AG20443 (cell line): ENCODE measurements around the gene FRAS1.
"Not testable (repeated sequence)": the region's sequence is repeated elsewhere in the genome, so short reads cannot be mapped to it uniquely, and the experiment has no call there.

Experiments
- DNase-seq: peaks from one replicate; pipeline ENCODE4 v3.0.0; 2012; ENCODE audit warnings: low spot score, mixed read lengths

Gene FRAS1

DNA sequence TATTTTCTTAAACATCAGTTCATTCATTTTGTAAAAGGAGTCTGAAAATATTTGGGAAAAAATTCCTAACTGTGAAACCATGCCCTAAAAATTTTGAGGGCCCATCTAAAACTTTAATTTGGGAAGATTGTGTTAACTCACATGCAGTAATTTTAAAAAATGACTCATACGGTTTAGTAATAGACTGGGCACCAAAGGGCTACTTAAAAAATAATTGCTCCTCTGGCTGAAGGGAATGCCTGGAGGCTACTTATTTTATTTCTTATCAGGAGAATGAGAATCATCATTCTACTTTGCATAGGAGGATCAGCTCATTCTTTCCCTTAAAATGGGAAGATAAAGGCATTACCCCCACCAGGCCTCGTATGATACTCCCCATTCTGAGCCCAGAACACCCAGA is 271.5 kb downstream of the FRAS1 start:
- DNase-seq: not testable (repeated sequence)

DNA sequence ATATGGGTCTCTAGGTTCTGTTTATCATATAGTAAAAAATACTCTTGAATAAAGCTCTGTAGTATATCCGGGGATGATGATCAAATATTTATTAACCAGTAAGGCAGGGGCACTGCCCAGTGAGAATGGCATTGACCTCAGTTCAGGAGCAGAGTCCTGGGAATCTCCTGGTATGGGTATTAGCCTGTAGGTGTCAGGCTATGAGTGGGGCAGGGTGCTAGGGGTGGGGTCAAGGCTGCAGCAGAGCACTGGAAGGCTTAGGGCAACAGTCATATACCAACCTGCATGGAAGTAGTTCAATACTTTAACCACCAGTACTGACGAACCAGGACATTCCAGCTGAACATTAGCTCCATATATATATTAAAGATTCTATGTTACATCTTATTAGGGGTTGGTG is 274.1 kb downstream of the FRAS1 start:
- no peak for DNase-seq

DNA sequence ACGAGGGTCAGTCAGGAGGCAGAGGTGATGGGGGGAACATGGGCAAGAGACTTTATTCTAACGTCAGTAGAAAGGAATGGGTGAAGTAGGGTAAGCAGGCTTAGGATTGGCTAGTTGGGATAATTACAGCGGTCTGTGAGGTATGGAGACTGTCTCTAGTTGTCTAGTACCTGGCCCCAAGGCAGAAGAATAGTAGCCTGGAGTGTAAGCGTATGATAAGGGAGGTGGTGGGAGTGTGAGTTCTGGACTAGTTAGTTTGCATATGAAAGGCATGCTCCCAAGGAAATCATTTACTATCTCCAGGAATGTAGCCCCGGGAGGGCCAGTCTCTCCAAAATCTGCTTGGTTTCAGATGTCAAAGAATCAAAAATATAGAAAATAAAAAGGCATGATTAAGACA is 274.8 kb downstream of the FRAS1 start:
- DNase-seq: no peak

DNA sequence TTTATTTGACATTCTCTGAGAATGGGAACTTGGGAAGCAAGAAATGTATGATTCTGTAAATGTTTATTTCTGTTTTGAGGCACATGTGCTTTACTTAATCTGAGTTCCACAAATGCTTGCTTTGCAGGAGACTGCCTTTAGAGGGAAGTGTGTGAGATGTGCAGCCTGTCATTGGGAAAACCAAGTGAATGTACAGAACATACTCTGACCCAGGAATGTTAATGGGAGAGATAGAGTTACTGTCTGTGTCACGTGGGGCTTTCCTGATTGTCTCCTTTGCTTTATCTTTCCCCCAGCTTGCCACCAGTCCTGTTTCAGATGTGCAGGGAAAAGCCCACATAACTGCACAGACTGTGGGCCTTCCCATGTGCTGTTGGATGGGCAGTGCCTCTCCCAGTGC is 275.9 kb downstream of the FRAS1 start:
- DNase-seq: no peak

DNA sequence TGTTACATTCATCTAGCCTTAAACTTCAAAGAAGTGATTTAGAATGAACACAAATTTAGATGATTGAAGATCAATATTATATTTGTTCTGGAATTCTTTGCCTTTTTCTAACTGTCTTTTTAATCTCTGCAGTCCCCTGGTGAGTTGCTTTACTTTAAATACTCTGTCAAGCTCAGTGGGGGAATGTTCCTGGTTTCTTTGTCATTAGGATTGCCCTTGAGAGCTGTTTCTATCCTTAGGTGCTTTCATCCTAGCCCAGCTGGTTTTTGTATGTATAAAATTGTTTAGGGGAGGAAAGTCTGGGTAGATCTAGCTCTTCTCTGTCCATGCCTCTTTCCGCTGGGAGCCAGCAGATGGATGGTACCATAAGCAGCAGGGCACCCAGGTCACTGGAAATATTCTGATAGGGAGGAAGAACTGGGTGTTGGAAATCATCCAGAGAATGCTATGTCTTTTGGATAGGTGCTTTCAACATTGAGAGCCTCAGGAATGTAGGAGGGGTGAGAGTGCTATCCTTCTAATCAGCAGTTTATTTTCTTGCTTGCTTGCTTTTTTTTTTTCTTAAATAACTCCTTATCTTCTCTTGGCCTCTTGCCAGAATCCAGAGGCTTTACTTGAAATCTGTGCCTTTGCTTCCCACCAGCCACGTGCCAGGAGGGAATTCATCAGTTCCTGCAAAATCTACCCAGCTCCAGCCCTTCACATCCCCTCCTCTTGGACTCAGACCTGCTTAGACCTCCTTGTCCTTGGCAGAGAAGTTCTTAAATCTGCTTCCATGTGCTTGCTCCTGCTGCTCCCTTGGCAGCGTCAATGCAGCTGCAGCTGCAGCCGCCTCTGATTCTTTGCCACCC is 279.2 kb downstream of the FRAS1 start:
- DNase-seq: peak; percentile 21

DNA sequence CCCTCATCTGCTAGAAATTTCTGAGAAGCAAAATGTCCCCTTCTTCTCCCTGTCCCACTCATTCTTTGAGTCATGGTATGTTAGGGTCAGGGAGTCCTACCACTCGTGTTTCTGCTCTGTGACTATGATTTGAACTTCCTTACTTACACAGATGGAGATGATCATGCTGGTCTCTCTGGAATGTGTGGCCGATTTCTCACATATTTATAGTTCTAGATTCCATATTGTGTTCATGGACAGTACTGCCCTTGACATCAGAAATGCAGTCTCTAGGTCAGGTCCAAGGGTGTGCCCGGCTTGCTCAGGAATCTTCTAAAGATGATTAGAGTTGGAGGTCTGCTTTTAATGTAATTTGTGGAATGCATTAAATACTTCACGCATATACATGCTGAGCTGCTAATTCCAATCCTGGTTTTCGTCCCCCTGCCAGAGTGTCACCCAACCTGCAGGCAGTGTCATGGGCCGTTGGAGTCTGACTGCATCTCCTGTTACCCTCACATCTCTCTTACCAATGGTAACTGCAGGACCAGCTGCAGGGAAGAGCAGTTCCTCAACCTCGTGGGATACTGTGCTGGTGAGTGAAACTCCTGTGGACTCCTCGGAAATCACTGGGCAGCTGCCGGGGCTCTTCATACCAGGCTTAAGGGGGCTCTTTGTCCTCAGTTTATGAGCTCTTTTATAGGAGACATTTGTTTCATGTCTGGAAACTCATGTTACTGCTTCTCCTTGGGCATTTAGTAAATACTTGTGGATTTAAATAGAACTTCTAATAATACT is 280.3 kb downstream of the FRAS1 start:
- DNase-seq: peak; percentile 31

DNA sequence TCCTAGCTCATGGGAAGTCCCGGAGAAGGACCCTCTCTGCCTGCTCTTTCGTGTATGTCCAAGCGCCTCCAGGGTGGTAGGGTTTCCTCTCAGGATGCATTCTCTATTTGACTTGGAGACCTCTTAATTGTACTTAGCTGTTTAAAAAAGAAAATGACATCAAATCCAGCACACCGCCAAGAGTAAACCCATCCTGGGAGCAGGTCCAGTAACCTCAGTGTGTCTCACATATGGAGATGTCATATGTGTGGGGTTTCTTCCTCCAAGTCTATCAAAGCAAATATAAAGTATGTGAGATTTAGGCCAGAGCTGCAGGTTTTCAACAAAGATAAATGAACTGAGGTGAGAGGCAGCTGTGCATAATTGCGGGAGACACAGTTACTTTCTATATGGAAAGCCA is 285.0 kb downstream of the FRAS1 start:
- no peak for DNase-seq

DNA sequence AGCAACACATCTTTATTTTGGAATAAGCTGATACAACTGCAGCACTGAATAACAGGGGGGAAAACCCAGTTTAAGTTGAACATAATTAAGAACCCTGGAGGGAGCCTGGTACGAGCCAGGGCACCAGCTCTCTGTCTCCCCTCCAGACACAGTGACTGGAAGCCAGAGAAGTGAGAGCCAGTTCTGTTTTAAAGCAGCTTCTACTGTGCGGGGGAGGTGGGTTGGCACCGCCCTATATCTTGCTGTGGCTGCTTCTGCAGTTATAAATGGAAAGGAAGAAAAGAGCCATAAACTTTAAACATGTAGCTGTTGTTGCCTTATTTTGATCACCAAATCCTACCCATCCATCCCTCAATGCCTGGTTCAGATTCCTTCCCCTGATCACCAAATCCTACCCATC is 286.6 kb downstream of the FRAS1 start:
- no peak for DNase-seq

DNA sequence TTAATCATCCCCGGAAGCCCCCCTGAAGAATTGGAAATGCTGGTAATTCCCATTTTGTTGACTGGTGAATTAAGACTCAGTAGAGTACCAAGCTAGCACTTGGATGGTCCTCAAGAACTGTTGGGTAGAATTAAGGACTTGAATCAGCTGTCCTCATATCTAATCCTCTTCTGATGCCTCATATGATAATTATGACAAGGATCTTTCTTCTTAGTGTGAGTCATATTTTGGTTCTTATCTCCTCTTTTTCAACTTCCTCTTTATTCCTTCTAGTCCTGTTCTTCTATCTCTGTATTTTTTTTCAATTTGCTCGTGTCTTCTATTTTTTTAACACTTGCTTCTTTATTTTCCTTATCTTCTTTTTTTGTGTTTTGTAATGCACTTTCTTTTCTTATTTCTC is 288.1 kb downstream of the FRAS1 start:
- no peak for DNase-seq

DNA sequence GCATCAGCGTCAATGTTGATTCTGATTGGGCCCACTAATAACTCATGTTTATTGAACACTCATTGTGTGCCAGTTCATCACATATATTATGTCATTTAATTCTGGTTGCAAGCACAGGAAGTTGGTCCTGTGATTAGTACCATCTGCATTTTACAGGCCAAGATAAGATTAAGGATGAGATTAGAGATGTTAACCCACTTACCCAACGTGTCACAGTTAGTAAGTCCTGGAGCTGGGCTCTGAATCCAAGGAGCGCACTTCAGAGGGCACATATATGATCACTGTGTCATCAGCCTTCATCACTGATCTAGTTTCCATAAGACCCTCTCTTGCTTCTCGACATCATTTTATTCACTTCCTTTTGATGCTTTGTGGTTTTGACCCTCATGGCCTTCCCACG is 289.1 kb downstream of the FRAS1 start:
- DNase-seq: no peak

DNA sequence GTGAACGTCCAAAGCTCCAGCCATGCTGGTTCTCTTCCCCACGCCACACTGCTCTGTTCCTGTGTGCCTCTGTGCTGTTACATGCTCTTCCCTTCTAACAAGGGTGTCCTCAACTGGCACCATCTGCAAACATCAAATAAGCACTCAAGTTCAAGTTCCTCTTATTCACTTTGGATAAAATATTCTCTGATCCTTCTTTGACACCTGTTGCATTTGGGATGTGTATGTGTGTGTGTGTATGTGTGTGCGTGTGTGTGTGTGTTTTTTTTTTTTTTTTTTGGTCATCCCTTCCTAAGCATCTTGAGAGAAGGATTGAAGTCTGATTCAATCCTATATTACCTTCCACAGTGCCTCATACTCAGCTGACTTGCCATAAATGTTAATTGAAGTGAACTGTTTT is 290.4 kb downstream of the FRAS1 start:
- DNase-seq: no peak

DNA sequence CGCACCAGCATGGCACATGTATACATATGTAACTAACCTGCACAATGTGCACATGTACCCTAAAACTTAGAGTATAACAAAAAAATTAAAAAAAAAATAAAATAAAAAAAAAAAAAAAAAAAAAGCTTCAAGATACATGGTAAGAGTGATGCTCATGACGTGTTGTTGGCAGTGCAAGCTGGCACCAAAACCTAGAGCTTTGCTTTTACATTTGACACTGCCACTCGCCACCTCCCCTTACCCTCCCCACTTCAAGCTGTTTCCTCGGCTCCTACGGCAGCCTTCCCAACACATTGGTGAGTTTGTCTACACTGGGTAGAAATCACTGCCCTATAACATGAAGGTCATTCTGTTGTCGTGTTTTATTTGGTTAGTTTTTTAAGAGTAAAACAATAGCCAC is 296.8 kb downstream of the FRAS1 start:
- DNase-seq: no peak

DNA sequence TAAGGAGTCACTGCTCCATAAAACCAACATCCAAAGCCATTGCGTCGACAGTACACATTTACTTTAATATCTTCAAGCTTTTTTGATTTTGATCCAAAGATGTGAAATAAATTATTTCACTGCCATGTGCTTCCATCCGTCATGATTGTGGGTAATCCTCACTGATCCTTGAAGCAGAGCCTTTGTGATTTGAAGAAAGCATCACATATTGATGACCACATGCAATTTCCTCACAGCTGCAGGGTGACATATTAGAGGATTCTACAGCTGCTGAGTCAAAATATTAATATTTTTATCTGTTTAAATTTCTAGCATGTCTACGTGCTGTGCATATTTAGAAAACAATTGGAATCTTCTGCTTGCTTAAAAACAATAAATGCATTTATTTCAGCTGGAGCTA is 297.7 kb downstream of the FRAS1 start:
- DNase-seq: no peak

DNA sequence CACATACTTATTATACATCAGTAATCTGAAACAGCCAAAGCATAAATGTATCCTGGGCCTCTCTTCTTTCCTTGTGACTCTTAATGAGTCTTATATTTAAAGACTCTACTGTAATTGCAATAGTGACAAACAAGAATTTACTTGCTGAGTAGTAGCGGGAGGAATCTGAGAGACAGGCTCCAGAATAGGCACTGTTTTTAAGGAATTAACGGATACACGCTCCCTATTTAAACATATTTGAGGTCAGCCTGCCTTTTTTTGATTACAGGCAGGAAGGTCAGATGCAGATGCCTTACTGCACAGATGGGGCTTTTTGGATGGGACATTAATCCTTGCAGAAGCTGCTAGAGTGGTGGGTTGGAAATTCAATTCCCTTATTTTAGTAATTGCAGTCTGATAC is 298.2 kb downstream of the FRAS1 start:
- DNase-seq: no peak

DNA sequence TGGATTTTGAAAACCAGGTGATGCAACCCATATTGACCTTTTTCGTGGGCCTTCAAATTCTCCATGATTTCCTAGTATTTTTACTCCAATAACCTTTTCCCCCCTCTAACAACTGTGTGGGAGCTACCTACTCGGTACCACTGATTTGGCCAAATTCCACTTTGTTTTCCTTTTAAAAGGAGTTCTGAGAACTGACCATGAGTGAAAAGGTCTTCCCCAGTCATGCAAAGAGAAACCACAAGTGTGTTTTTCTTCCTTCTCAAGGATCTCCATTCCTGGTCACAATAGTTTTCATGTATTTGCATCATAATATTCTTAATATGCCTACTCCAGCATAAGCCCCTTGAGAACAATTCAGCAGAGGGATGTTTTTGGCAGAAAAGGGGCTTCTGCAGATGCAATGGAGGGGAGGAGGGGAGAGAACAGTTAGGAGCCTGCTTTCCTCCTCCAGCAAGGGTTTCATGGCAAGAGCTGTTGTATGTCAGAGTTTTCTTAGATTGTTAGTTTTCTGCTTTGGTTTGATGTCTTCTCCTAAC is 299.2 kb downstream of the FRAS1 start:
- DNase-seq: no peak

DNA sequence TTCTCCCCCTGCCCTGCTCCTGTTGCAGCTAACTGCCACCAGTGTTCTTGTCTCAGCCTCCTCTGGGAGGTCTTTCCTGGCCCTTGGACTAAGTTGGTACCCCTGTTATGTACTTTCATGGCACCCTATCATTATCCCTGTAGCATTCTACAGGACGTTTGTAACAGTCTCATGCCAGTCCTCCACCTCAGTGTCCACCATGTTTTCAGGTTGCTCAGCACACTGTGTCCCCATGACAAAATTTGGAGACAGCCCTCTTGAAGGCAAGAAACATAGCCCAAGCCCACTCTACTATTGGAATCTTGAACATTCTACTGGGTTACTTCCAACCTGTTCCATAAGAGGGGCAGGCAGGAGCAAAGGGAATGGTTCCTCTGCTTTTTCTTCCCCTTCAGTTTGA is 300.0 kb downstream of the FRAS1 start:
- no peak for DNase-seq

DNA sequence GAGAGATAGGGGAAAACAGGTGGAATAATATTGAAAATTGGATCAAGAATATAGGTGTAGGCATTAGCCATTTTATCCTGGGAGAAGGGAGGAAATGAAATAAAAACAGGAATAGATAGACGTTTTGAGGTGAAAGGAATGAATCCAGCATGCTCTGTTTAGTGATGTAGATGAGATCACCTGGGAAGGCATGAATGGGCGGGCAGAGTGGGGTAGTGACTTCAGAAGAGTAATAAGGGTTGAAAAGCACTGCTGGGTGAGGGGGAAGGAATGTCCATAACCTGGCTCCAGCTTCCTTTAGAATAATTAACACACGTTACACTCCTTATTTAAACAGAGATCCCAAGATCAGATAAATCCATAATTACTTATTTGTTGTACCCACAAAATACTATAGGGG is 303.3 kb downstream of the FRAS1 start:
- DNase-seq: no peak

DNA sequence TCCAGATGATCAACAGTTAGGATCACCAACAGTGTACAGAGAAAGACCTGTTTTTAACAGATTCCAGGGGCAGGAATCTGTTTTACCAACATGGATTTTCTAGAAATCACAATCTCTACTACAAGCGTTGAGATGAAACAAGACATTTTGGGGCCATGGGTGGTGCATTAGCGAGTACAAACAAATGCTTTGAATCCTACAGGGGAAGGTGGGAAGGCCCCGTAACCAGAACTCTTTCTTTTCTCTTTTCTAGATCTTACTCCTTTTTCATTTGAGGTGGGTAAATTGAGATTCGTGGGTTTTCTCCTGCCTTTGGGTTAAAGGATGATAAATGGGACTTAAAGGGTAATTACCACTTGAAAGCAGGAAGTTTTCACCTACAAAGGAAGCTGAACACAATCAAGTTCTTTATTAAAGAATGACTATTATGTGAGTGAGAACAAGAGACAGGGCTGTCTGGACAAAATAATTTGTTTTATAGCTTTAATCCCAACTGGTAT is 304.5 kb downstream of the FRAS1 start:
- no peak for DNase-seq

DNA sequence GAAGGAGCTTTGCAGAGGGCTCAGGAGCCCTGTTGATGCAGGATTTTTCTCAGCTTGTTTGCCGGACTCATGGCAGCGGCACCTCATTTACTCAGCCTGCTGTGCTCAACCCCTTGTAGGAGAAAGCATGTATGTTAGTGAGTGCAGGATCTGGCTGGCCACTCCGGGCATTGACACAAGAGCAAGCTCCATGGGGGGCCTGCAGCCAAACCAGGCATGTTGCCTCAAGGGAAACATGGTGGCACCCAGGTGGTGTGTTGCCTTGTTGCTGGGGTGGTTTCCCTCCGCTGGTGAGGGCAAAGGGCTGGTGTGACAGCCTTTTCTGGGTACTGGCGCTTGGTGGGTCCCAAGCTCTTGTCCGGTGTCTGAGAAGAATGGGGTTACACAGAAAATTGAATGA is 305.2 kb downstream of the FRAS1 start:
- DNase-seq: no peak

DNA sequence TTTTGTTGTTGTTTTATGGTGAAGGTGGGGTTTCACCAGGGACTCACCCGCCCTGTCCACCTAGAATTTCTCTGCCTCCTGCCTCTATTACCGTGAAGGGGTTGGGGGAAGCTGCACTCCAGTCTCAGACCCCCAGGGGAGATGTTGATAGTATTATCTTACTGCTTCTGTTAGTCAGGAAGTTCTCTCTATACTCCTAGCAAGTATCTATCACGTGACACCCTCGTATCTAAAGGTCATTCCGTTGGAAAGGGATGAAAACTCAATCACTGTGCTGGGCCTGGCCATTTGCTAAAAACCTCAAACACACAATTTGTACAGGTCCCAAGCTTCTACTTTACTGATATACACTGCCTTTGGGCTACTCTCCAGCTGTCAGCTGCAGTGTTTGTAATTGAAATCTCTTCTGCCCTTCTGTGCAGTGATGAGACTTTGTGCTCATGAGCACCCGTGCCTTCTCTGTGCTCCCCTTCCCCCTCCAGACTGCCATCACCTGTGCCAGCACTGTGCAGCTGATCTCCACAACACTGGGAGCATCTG is 306.0 kb downstream of the FRAS1 start:
- DNase-seq: no peak

DNA sequence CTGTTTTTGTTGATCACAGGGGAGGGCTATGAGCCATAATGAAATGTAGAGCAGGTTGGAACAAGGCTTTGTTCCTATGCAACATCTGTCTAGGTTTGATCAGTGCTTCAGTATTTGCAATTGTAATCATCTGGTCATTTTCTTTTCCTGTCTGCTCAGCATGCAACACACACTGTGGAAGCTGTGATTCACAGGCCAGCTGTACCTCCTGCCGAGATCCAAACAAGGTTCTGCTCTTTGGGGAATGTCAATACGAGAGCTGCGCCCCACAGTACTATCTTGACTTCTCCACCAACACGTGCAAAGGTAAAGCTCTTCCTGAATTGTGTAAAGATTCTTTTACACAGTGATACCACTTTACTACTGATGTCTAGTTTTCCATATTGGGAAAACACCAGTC is 312.6 kb downstream of the FRAS1 start:
- peak; percentile 66 for DNase-seq

DNA sequence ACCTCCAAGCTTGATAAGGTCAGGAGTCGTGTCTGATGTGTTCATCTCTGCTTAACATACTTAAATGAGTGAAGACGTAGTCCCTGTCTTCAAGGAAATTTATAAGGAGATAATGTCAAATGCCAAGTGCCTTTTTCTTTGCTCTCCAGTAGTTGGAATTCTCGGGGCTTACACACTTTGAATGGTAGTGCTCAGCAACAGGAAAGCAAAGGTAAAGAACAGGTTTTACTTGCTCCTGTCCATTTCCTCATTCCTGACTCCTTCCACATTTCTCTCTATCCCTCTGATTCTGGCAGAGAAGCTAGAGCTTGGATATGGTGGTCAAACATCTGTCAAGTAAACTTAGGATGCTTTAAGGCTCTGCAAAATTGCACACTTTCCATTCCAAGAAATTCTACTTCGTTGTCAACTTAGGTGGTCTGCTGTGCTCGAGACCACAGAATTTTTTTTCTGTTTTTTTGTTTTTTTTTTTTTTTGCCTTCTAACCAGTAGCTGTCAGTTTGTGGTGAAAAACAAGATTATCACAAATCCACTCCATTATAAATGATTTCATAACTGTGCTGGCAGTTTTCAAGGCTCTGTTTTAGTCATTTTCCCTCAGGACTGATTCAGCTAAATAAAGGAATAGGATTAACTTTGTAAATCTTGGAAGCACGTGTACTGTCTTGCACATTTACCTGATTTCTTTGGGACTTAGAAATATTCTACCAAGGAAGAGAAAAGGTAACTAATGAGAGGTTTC is 313.7 kb downstream of the FRAS1 start:
- DNase-seq: no peak
